Smooth muscle cell (in vitro differentiated cells): ENCODE measurements around the gene DOK4. TPM values are rescaled to one million over a fixed set of nuclear protein-coding genes. Genes with fewer than 3 reads are reported as not detected.

Experiments used
- DNase-seq: peaks from one replicate; lab custom pipeline; 2025; ENCODE audit not compliant: unreplicated experiment; lab: John Stamatoyannopoulos, UW
- H2AFZ ChIP-seq: fragments of 200-600 bp; sonication (generic); 2 replicates; pipeline ENCODE4 v1.6.0; 2016; ENCODE audit warnings: antibody characterized with exemption, low read depth, mild to moderate bottlenecking
- H3F3A ChIP-seq: fragments of 200-600 bp; sonication (generic); 2 replicates; pipeline ENCODE4 v1.6.0; 2017; ENCODE audit warnings: antibody characterized with exemption, low read depth
- H3K27ac ChIP-seq: fragments of 200-600 bp; sonication (generic); 2 replicates; pipeline ENCODE4 v1.5.1; 2016; ENCODE audit warnings: low read depth, mild to moderate bottlenecking
- H3K27me3 ChIP-seq: fragments of 200-600 bp; sonication (generic); 2 replicates; pipeline ENCODE4 v1.6.1; 2016; ENCODE audit warnings: low read depth, mild to moderate bottlenecking
- H3K36me3 ChIP-seq: fragments of 200-600 bp; sonication (generic); 2 replicates; pipeline ENCODE4 v1.5.1; 2016; ENCODE audit warnings: low read depth
- H3K4me1 ChIP-seq: fragments of 200-600 bp; sonication (generic); 2 replicates; pipeline ENCODE4 v1.5.1; 2016; ENCODE audit warnings: low read depth
- H3K4me2 ChIP-seq: fragments of 200-600 bp; sonication (generic); 2 replicates; pipeline ENCODE4 v1.6.0; 2016; ENCODE audit warnings: mild to moderate bottlenecking
- H3K4me3 ChIP-seq: fragments of 200-600 bp; sonication (generic); 2 replicates; pipeline ENCODE4 v1.5.1; 2016; ENCODE audit warnings: mild to moderate bottlenecking
- H3K79me2 ChIP-seq: fragments of 200-600 bp; sonication (generic); 2 replicates; pipeline ENCODE4 v1.6.0; 2016; ENCODE audit warnings: low read depth, mild to moderate bottlenecking
- H3K9ac ChIP-seq: fragments of 200-600 bp; sonication (generic); 2 replicates; pipeline ENCODE4 v1.6.0; 2016; ENCODE audit warnings: low read depth
- H3K9me3 ChIP-seq: fragments of 200-600 bp; sonication (generic); replicated peaks from 2 replicates; pipeline ENCODE4 v1.5.1; 2016; ENCODE audit warnings: low read depth
- H4K20me1 ChIP-seq: fragments of 200-600 bp; sonication (generic); 2 replicates; pipeline ENCODE4 v1.6.0; 2016; ENCODE audit warnings: low read depth
- WGBS: methylation state at CpG from one replicate; pipeline ENCODE4 v1.1.7; 2016; ENCODE audit warnings: low lambda C conversion rate; 5-methylcytosine and 5-hydroxymethylcytosine counted together
- polyA plus RNA-seq: library from polyadenylated mRNA; unstranded; fragments of >200 nt; fragmentation: Nextera tagmentation; extraction: Ambion mirVana; gene quantifications from 2 replicates; pipeline ENCODE4 v1.2.1, GENCODE V29; 2016
- total RNA-seq: library from RNA; depleted of rRNA; stranded (reverse); fragments of >200 nt; gene quantifications from 2 replicates; pipeline ENCODE4 v1.2.3, GENCODE V29; 2014
- TF ChIP-seq, protein P1 (sequence below): fragments of 200-600 bp; sonication (generic); IDR thresholded peaks from 2 replicates; pipeline ENCODE4 v1.5.1; 2017; ENCODE audit warnings: borderline replicate concordance, mild to moderate bottlenecking, antibody characterized with exemption; ENCODE audit not compliant: insufficient read depth, poor library complexity, severe bottlenecking

The DOK4 gene
- total and polyA plus RNA-seq, 2 experiments from 2014 or later, result 43.5 to 73.6 TPM

GRCh38 chr16:57504001-57504400 lies 17.7 kb upstream of the DOK4 start:
- H3K9me3 ChIP-seq, result no peaks in the 10 kb centered on the region
- TF ChIP-seq, protein P1, sequence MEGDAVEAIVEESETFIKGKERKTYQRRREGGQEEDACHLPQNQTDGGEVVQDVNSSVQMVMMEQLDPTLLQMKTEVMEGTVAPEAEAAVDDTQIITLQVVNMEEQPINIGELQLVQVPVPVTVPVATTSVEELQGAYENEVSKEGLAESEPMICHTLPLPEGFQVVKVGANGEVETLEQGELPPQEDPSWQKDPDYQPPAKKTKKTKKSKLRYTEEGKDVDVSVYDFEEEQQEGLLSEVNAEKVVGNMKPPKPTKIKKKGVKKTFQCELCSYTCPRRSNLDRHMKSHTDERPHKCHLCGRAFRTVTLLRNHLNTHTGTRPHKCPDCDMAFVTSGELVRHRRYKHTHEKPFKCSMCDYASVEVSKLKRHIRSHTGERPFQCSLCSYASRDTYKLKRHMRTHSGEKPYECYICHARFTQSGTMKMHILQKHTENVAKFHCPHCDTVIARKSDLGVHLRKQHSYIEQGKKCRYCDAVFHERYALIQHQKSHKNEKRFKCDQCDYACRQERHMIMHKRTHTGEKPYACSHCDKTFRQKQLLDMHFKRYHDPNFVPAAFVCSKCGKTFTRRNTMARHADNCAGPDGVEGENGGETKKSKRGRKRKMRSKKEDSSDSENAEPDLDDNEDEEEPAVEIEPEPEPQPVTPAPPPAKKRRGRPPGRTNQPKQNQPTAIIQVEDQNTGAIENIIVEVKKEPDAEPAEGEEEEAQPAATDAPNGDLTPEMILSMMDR, result no peak
- no peaks in the 10 kb centered on the region for H4K20me1 ChIP-seq
- H3K4me2 ChIP-seq, result no peak overlapping the region
- no peaks in the 10 kb centered on the region for H3K79me2 ChIP-seq
- no peak overlapping the region for H3K27ac ChIP-seq
- H2AFZ ChIP-seq, result no peak overlapping the region
- H3K9ac ChIP-seq, result no peak overlapping the region
- peaks cover 9% of the 10 kb centered on the region for H3K4me1 ChIP-seq
- H3K4me3 ChIP-seq, result no peak overlapping the region
- H3F3A ChIP-seq, result no peaks in the 10 kb centered on the region
- no peaks in the 10 kb centered on the region for H3K36me3 ChIP-seq
- WGBS, result 88% methylated on average over 6 of the region's 6 CpGs
- no peaks in the 10 kb centered on the region for H3K27me3 ChIP-seq
- DNase-seq, result no peak

- Histone ChIP-seq H3K36me3 (no peaks in the 10 kb centered on the region), H3K4me3 (no peak overlapping the region), H3K9me3 (no peaks in the 10 kb centered on the region), H3K27ac (no peak overlapping the region), H3K79me2 (no peaks in the 10 kb centered on the region), H3K4me2 (no peak overlapping the region), H3K9ac (no peak overlapping the region), H2AFZ (no peak overlapping the region), H3F3A (no peaks in the 10 kb centered on the region), H4K20me1 (no peaks in the 10 kb centered on the region), H3K27me3 (no peaks in the 10 kb centered on the region), H3K4me1 (peaks cover 9% of the 10 kb centered on the region)
- WGBS, result 61% methylated on average over 15 of the region's 15 CpGs
- TF ChIP-seq, protein P1, result no peak
- no peak for DNase-seq
Observed at GRCh38 chr16:57503366-57503765, 17.1 kb upstream of the DOK4 start.

- no peak overlapping the region for H3K9ac ChIP-seq
- no peak overlapping the region for H3K4me3 ChIP-seq
- TF ChIP-seq, protein P1, result no peak
- no peak overlapping the region for H3K27ac ChIP-seq
- no peak for DNase-seq
- no peaks in the 10 kb centered on the region for H3K27me3 ChIP-seq
- H3K4me2 ChIP-seq, result no peak overlapping the region
- H3K79me2 ChIP-seq, result no peaks in the 10 kb centered on the region
- 84% methylated on average over 12 of the region's 12 CpGs for WGBS
- no peaks in the 10 kb centered on the region for H3F3A ChIP-seq
- no peak overlapping the region for H2AFZ ChIP-seq
- H3K9me3 ChIP-seq, result no peaks in the 10 kb centered on the region
- no peaks in the 10 kb centered on the region for H3K36me3 ChIP-seq
- no peaks in the 10 kb centered on the region for H4K20me1 ChIP-seq
- peaks cover under 1% of the 10 kb centered on the region for H3K4me1 ChIP-seq
Observed at GRCh38 chr16:57502048-57502775, 15.9 kb upstream of the DOK4 start.

DNA sequence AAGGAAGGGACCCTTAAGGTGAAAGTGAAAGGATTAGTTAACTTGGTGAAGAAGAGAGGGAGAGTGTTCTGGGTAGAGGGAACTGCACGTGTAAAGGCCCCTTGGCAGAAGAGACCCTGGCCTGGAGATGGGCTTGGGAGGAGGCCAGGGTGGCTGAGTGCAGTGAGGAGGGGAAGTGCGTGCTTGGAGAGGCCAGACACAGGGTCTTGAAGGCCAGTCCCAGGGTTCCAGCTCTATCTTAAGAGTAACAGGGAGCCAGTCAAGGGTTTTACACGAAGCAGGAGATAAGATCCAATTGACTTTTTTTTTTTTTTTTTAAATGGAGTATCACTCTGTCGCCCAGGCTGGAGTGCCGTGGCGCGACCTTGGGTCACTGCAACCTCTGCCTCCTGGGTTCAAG lies 15.2 kb upstream of the DOK4 start:
- no peaks in the 10 kb centered on the region for H3F3A ChIP-seq
- H3K79me2 ChIP-seq, result no peaks in the 10 kb centered on the region
- no peak for DNase-seq
- no peak overlapping the region for H2AFZ ChIP-seq
- no peaks in the 10 kb centered on the region for H3K36me3 ChIP-seq
- no peak overlapping the region for H3K4me2 ChIP-seq
- no peak overlapping the region for H3K27ac ChIP-seq
- TF ChIP-seq, protein P1, result no peak
- H4K20me1 ChIP-seq, result no peaks in the 10 kb centered on the region
- H3K4me3 ChIP-seq, result no peak overlapping the region
- H3K4me1 ChIP-seq, result no peaks in the 10 kb centered on the region
- 43% methylated on average over 7 of the region's 7 CpGs for WGBS
- no peaks in the 10 kb centered on the region for H3K9me3 ChIP-seq
- H3K27me3 ChIP-seq, result no peaks in the 10 kb centered on the region
- H3K9ac ChIP-seq, result no peak overlapping the region
